Activated naive CD4-positive, alpha-beta T cell (primary cell): ENCODE measurements around the gene GCNT3.

ENCODE experiments used
- DNase-seq, 4 experiments: peaks; one replicate each; lab custom pipeline; 2025; lab: John Stamatoyannopoulos, UW

GCNT3 gene, protein sequence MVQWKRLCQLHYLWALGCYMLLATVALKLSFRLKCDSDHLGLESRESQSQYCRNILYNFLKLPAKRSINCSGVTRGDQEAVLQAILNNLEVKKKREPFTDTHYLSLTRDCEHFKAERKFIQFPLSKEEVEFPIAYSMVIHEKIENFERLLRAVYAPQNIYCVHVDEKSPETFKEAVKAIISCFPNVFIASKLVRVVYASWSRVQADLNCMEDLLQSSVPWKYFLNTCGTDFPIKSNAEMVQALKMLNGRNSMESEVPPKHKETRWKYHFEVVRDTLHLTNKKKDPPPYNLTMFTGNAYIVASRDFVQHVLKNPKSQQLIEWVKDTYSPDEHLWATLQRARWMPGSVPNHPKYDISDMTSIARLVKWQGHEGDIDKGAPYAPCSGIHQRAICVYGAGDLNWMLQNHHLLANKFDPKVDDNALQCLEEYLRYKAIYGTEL

GRCh38 chr15:59611276-59612260 lies at the start of gene GCNT3:
TSS of gene GCNT3 (plus strand) at chr15:59611783. CDS start at chr15:59618239, 6,456 bp downstream.
- DNase-seq, result no peak

DNA sequence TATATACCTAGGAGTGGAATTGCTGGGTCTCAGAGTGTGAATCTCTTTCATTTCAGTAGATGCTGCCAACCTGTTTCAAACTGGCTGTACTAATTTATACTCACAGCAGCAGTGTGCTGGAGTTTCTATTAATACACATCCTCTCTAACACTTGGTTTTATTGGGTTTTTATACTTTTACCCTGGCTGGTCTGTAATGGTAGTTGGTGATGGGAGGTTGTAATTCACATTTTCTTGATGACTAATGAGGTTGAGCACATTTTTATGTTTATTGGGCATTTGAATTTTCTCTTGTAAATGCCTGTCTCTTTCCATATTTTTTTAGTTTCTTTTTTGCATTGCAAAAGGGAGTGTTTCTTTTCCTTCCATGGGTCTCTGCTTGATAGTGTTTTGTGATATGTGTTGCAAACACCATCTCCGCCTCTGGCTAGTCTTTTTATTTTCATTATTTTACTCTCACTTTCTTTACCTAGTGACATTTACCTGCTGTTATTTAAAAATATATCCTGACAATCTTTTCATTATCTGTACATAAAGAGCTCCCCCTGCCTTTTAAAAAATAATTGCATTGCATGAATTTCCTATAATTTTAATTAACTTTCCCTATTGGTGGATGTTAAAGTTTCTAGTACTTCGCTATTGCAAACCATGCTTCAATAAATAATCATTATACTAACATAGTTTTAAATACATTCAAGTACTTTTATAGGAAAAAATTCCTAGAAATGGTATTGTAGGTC lies 49.0 kb upstream of the GCNT3 start:
- no peak for DNase-seq

DNA sequence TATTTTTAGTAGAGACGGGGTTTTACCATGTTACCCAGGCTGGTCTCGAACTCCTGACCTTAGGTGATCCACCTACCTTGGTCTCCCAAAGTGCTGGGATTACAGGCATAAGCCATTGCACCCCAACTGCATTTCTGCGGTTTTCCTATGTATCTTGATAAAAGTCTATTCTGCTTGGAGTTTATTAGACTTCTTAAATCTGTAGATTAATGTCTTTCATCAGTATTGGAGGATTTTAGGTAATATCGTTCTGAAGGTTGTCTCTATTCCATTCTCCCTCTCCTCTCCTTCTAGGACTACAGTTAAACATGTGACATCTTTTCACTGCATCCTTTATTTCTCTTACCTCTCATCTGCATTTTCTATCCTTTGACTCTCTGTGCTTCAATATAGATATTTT lies 46.3 kb upstream of the GCNT3 start:
- DNase-seq, result no peak

- DNase-seq, result no peak
These were observed 44.3 kb upstream of the GCNT3 start for GRCh38 chr15:59567324-59567723.

DNA sequence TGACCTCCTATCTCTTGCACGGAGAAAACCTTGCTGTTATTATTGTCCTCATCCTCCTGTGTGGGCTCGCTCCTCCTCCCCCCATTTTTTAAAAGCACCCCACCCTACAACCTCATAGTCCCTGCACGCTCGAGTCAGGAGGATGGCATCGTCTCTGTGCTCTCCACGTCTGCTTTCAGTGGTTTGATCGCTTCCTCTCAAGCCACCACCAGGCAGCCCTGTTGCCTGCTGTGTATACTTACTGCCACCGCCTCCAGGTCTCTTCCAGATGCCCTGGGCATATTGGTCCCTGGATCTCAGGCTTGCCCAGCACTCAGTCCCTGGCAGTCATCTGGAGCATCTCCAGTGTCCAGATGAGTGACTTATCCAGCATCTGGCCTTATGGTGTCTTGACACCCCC lies 42.1 kb upstream of the GCNT3 start:
- no peak for DNase-seq

DNA sequence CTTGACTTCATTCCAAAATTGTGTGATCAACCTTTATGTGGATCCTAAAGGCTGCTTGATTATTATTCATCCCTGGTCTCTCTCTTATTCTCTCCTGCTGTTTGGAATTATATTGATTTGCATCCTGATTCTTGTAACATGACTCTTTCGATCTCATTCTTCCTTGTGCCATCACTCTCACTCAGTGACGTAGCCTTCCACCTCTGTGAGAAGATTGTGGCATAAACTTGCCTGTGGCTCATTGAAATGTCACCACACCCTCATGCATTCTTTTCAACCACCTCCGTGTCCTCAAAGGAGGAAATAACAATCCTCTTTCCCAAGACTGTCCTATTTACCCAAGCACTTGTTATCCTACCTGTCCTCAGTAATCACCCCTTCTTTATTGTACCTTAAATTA lies 41.3 kb upstream of the GCNT3 start:
- DNase-seq, result no peak

GRCh38 chr15:59571606-59572005 lies 40.0 kb upstream of the GCNT3 start:
- no peak for DNase-seq

DNA sequence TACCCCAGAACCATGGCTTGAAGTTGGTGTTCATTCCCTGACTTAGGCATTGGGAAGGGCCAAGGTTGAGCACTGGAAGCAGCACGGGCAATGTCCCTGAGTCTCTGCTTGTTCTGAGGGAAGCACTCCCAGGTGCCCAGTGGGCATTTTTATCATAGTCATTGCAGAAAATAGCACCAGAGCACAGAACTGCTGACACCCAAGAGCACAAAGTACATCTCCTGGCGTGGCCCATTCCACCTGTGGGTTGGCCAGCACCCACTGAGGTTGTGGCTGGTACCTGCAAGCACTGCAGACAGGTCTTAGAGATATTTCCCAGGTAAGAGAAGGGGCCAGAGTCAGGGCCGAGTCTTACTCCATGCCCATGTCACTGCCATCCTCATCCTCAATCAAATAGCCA lies 28.5 kb upstream of the GCNT3 start:
- no peak for DNase-seq

DNA sequence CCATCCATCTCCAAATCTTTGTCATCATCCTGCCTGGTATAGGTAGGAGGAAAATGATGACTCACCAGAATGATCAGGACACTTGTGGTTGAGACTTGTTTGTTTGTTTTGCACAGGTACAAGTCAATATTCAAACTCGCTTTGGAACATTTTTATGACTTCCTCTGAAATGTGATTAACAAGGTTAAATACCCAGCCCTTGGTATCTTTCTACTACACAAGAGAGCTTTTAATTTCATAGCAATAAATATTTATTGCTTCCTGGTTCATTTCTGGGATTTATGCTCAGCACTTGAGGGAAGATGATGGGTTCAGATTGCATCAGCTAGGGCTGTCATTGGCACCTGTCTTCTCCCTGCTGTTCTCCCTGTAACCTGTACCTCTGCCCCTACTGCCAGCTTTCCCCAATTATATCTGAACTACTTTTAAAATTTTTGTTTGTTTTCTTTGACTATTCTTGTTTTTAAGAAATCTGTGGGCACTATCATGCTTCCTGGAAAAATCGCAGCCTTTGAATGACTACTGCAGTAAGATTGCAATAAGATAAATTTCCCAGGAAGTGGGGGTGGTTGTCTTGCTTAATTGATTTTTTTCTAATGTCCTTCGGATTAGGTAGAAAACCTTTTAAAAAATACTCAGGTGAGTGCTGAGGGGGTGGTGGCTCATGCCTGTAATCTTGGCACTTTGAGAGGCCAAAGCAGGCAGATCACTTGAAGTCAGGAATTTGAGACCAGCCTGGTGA lies 24.3 kb upstream of the GCNT3 start:
- no peak for DNase-seq

DNA sequence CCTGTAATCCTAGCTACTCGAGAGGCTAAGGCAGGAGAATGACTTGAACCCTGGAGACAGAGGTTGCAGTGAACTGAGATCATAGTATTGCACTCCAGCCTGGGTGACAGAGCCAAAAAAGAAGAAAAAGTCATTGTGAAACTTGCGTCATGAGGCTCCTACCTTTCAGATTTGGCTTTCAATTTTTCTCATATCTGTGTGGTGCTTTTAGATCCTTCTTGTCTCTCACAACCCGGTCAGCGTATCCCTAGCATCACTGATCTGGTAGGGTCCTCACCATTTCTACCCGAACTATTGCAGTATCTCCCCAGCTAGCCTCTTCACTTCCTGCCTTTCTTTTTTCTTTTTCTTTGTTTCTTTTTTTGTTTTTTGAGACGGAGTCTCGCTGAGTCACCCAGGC lies 21.6 kb upstream of the GCNT3 start:
- DNase-seq, result no peak

DNA sequence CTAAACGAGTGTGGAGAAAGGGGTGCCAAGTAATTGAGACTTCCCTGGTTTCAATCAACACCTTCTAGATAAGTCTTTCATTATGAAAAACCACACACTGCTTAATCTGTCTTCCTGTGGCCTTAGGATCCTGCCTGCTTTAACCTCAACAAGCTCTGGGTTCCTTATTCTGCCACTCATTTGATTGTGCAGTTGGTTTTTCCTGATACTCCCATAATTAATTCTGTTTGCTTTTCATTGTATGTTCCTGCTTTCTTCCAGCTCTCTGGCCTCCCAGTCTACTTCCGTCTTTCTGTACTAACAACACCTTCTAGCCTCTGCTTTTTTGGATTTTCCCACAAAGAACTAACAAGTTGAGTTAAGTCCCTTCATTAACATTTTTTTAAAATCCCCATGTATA lies 20.2 kb upstream of the GCNT3 start:
- DNase-seq, result no peak

DNA sequence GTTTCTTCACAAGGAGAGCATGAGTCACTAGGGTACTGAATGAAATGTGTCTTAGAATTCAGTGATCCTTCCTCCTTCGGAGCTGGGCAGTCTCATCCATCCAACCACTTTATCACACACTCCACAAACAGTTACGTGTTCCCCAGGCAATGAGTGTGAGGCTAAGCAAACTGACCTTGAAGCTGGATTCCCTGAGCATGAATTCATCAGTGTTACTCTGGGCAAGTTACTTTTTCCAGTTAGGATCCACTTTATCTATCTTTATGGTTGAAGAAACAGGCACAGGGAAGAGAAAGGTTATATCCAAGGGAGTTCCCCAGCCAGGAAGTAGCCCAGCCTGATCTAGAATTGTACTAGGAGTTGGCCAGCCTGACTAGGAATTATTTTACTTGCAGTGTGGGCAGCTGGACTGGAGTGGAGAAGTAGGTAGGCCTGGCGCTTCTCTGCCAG lies 17.1 kb upstream of the GCNT3 start:
- no peak for DNase-seq

GRCh38 chr15:59594991-59595390 lies 16.6 kb upstream of the GCNT3 start:
- no peak for DNase-seq

- no peak for DNase-seq
These were observed 16.1 kb upstream of the GCNT3 start for GRCh38 chr15:59595434-59595915.

- DNase-seq, result no peak
These were observed 14.9 kb upstream of the GCNT3 start for GRCh38 chr15:59596640-59597039.

- no peak for DNase-seq
These were observed 13.1 kb upstream of the GCNT3 start for GRCh38 chr15:59598461-59598860.

DNA sequence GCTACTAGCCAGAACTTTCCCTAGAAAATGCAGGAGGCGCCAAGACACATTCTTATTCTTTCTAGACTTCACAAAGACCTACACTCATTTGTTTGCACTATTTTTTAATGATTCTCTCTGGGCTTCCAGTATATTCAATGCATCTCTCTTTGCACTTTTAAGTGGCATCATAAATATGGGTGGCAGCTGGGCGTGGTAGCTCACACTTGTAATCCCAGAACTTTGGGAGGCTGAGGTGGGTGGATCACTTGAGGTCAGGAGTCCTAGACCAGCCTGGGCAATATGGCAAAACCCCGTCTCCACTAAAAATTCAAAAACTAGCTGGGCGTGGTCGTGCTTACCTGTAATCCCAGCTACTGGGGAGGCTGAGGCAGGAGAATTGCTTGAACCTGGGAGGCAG lies 5.6 kb upstream of the GCNT3 start:
- DNase-seq, result no peak

- no peak for DNase-seq
These were observed 1.6 kb upstream of the GCNT3 start for GRCh38 chr15:59609730-59610712.

- no peak for DNase-seq
These were observed 2.6 kb downstream of the GCNT3 start for GRCh38 chr15:59614153-59614552.

DNA sequence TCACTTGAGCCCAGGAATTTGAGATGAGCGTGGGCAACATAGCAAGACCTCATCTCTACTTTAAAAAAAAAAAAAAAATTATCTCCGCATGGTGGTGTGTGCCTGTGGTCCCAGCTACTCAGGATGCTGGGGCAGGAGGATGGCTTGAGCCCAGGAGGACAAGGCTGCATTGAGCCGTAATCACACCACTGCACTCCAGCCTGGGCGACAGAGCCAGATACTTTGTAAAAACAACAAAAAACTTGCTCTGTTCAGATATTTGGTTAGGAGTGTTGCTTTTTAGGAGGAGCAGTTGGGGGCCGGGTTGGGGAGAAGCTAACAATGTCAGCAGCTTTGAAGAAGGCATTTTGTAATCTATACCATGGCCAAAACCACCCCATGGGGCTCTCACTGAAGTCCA lies 4.1 kb downstream of the GCNT3 start:
- no peak for DNase-seq
